ENCODE data around the gene ZNF655. TPM values are rescaled to one million over a fixed set of nuclear protein-coding genes. Genes with fewer than 3 reads are reported as not detected.
"Not testable (repeated sequence)": the region's sequence is repeated elsewhere in the genome, so short reads cannot be mapped to it uniquely, and the experiment has no call there.

Gene ZNF655
- polyA plus RNA-seq, 2 donors, result 56.9 to 80.5 TPM

DNA sequence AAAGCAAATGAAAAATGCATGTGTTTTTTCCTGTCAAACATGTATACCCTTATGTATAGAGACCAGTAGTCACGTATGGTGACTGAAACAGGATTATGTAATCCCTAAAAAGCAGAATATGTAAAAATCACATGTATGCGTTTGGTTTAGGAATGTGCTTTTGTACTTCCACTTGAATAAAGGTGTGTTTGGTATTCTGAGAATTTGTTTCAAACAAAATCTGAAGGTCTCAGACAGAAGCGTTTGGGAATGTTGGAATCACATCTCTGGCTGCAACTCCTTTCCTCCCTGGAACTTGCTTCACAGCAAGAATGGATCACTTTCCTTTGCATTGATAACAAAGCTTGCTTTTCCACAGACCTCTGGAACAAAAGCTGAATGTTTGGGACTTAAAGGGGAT is 17.8 kb downstream of the ZNF655 start:
- Histone ChIP-seq H3K36me3 (ENCODE audit: control insufficient read depth in 2 of 2, insufficient read depth in 2 of 2, low read length in 1 of 2) (peaks cover 0 to 4% of the 10 kb centered on the region in 2 donors), H3K27ac (ENCODE audit: low read depth in 2 of 2, low read length in 1 of 2) (no peak overlapping the region), H3K4me3 (ENCODE audit: low read depth in 1 of 2, low read length in 2 of 2) (no peak overlapping the region), H3K4me1 (ENCODE audit: control insufficient read depth in 2 of 2, insufficient read depth in 2 of 2, low read length in 1 of 2) (peaks cover 0 to 5% of the 10 kb centered on the region in 2 donors), H3K9me3 (ENCODE audit: control insufficient read depth in 2 of 2, insufficient read depth in 1 of 2, low read depth in 1 of 2, low read length in 1 of 2) (no peaks in the 10 kb centered on the region), H3K27me3 (ENCODE audit: control insufficient read depth in 1 of 2, insufficient read depth in 2 of 2, low read length in 2 of 2) (no peaks in the 10 kb centered on the region)
- WGBS, 2 donors, result 71 to 80% methylated on average over 3 of the region's 3 CpGs

DNA sequence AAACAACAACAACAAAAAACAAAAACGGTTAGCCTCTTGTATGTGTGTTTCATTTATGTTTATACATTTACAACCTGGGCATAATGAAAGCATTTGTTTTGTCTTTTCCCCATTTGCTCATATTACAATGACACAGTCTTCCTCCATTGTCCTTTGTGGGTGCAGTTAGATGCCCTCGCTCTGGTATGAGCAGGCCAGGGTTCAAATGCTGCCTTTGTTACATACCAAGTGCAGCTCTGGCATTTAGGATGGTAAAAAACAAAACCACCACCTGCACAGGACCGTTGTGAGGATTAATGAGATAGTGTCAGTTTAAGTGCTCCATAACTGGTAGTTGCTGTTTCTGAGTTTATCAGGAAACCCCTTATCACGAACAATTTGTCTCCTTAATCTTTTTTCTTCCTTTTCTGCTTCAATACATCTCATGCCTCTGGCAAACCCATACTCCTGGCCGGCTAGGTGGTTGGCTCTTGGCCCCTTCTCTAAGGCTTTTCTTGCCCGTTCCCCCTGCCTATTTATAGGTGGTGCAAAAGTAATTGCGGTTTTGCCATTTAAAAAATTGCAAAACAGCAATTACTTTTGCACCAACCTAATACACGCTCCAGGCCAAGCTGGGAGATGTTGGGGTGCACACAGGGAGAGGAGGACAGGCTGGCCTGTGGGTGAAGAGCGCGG is 21.0 kb downstream of the ZNF655 start:
- Histone ChIP-seq H3K27me3 (ENCODE audit: control insufficient read depth in 1 of 2, insufficient read depth in 2 of 2, low read length in 2 of 2) (no peaks in the 10 kb centered on the region), H3K4me1 (ENCODE audit: control insufficient read depth in 2 of 2, insufficient read depth in 2 of 2, low read length in 1 of 2) (peaks cover 0 to 5% of the 10 kb centered on the region in 2 donors), H3K27ac (ENCODE audit: low read depth in 2 of 2, low read length in 1 of 2) (no peak overlapping the region), H3K36me3 (ENCODE audit: control insufficient read depth in 2 of 2, insufficient read depth in 2 of 2, low read length in 1 of 2) (no peaks in the 10 kb centered on the region), H3K9me3 (ENCODE audit: control insufficient read depth in 2 of 2, insufficient read depth in 1 of 2, low read depth in 1 of 2, low read length in 1 of 2) (no peaks in the 10 kb centered on the region), H3K4me3 (ENCODE audit: low read depth in 1 of 2, low read length in 2 of 2) (peak overlapping the region; percentile 58 to 59)
- 41 to 43% methylated on average over 10 of the region's 10 CpGs for WGBS, 2 donors

DNA sequence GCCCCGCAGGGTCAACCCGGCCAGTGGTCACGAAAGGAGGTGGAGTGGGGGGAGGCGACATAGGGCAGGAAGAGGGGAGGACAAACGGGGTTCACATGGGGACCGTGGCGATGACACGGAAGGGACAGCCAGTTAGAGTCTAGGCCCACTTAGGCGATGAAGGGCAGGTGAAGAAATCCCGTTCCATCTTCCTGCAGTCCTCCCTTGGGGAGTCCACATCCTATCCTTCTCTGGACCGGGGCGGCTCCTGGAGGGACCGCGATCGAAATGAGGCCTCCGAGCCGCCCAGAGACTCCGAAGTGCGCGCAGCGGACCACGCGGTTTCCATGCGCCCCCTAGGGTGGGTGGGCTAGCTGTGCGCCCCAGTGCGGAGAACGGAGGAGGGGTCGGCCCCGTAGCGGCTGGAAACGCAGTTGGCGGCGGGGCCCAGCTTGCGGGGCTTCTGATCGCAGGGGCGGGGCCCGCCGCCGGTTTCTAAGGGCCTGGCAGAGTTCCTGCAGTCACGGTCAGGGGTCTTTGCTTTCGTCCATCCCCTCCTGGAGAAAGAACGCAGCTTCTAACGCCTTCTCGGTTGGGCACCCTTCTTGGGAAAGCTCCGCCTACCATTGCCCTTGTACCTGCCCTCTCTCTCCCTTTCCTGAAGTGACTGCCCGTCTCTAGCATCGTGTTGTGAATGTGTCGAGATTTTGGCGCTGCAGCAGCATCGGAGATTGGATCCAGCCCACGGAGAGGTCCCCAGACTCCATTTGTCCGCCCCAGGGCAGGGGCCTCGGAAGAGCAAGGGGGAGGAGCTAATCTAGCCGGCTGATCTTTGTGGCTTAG is 21.7 kb downstream of the ZNF655 start:
- H3K4me1 ChIP-seq (ENCODE audit: control insufficient read depth in 2 of 2, insufficient read depth in 2 of 2, low read length in 1 of 2), result peaks cover 0 to 5% of the 10 kb centered on the region in 2 donors
- no peaks in the 10 kb centered on the region for H3K36me3 ChIP-seq (ENCODE audit: control insufficient read depth in 2 of 2, insufficient read depth in 2 of 2, low read length in 1 of 2)
- H3K4me3 ChIP-seq (ENCODE audit: low read depth in 1 of 2, low read length in 2 of 2), result peak overlapping the region; percentile 58 to 59
- H3K27me3 ChIP-seq (ENCODE audit: control insufficient read depth in 1 of 2, insufficient read depth in 2 of 2, low read length in 2 of 2), result no peaks in the 10 kb centered on the region
- WGBS, 2 donors, result 2 to 3% methylated on average over 42 to 54 of the region's 54 CpGs
- peak overlapping the region in 1 of 2 donors; percentile 36 for H3K27ac ChIP-seq (ENCODE audit: low read depth in 2 of 2, low read length in 1 of 2)
- H3K9me3 ChIP-seq (ENCODE audit: control insufficient read depth in 2 of 2, insufficient read depth in 1 of 2, low read depth in 1 of 2, low read length in 1 of 2), result no peaks in the 10 kb centered on the region

DNA sequence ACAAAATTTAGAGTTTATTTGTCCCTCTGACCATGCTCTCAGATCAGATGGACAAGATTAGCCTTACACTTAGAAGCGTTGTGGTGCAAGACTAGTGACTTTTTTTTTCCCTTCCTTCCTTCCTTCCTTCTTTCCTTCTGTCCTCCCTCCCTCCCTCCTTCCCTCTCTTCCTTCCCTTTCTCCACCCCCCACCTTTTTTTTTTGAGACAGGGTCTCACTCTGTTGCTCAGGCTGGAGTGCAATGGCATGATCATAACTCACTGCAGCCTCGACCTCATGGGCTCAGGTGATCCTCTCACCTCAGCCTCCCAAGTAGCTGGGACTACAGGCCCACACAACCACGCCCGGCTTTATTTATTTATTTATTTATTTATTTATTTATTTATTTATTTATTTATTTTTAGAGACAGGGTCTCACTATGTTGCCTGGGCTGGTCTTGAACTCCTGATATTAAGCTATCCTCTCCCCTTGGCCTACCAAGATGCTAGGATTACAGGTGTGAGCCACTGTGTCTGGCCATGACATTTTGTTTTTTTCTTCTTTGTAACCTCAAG is 22.4 kb downstream of the ZNF655 start:
- H3K9me3 ChIP-seq (ENCODE audit: control insufficient read depth in 2 of 2, insufficient read depth in 1 of 2, low read depth in 1 of 2, low read length in 1 of 2); H3K27me3 ChIP-seq (ENCODE audit: control insufficient read depth in 1 of 2, insufficient read depth in 2 of 2, low read length in 2 of 2); H3K4me1 ChIP-seq (ENCODE audit: control insufficient read depth in 2 of 2, insufficient read depth in 2 of 2, low read length in 1 of 2); H3K36me3 ChIP-seq (ENCODE audit: control insufficient read depth in 2 of 2, insufficient read depth in 2 of 2, low read length in 1 of 2); H3K27ac ChIP-seq (ENCODE audit: low read depth in 2 of 2, low read length in 1 of 2): not testable (repeated sequence)
- WGBS, 2 donors, result 53 to 57% methylated on average over 4 of the region's 4 CpGs
- H3K4me3 ChIP-seq (ENCODE audit: low read depth in 1 of 2, low read length in 2 of 2), result peak overlapping the region in 1 of 2 donors; percentile 58

DNA sequence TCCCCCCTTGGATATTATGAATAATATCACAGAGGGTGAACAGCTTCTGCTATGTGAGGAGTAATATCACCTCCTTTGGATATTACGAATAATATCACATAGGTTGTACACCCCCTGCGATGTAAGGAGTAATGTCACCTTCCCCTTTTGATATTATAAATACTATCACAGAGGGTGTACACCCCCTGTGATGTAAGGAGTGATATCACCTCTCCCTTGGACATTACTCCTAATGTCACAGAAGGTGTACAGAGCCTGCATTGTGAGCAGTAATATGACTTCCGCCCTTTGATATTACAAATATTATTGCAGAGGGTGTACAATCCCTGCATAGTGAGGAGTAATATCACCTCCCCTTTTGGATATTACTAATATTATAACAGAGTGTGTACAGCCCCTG is 30.4 kb downstream of the ZNF655 start:
- Histone ChIP-seq H3K9me3 (ENCODE audit: control insufficient read depth in 2 of 2, insufficient read depth in 1 of 2, low read depth in 1 of 2, low read length in 1 of 2) (no peaks in the 10 kb centered on the region), H3K36me3 (ENCODE audit: control insufficient read depth in 2 of 2, insufficient read depth in 2 of 2, low read length in 1 of 2) (no peaks in the 10 kb centered on the region), H3K4me1 (ENCODE audit: control insufficient read depth in 2 of 2, insufficient read depth in 2 of 2, low read length in 1 of 2) (no peaks in the 10 kb centered on the region), H3K27me3 (ENCODE audit: control insufficient read depth in 1 of 2, insufficient read depth in 2 of 2, low read length in 2 of 2) (no peaks in the 10 kb centered on the region), H3K27ac (ENCODE audit: low read depth in 2 of 2, low read length in 1 of 2) (no peak overlapping the region), H3K4me3 (ENCODE audit: low read depth in 1 of 2, low read length in 2 of 2) (no peak overlapping the region)
- WGBS, 2 donors, result 80 to 85% methylated on average over 3 of the region's 3 CpGs

DNA sequence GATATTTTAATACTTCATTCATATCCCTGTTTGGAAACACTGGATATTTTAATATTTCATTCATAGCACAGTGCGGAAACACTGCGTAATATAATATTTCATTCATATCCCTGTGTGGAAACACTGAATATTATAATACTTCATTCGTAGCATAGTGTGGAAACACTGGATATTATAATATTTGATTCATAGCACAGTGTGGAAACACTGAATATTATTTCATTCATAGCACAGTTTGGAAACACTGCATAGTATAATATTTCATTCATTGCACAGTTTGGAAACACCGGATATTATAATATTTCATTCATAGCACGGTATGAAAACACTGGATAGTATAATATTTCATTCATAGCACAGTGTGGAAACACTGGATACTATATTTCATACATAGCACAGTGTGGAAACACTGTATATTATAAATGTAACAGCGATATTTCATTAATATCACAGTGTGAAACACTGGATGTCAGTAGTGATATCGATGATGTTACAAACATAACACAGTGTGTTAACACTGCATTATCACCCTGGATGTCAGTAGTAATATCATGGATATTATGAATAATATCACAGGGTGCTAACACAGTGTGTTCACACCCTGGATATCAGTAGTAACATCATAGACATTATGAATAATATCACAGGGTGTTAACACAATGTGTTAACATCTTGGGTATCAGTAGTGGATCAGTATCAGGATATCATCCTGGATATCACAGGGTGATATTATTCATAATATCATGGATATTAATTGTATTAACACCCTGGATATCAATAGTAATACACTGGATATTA is 36.7 kb downstream of the ZNF655 start:
- Histone ChIP-seq H3K9me3 (ENCODE audit: control insufficient read depth in 2 of 2, insufficient read depth in 1 of 2, low read depth in 1 of 2, low read length in 1 of 2) (no peaks in the 10 kb centered on the region), H3K4me3 (ENCODE audit: low read depth in 1 of 2, low read length in 2 of 2) (no peak overlapping the region), H3K36me3 (ENCODE audit: control insufficient read depth in 2 of 2, insufficient read depth in 2 of 2, low read length in 1 of 2) (no peaks in the 10 kb centered on the region), H3K27me3 (ENCODE audit: control insufficient read depth in 1 of 2, insufficient read depth in 2 of 2, low read length in 2 of 2) (no peaks in the 10 kb centered on the region), H3K27ac (ENCODE audit: low read depth in 2 of 2, low read length in 1 of 2) (no peak overlapping the region), H3K4me1 (ENCODE audit: control insufficient read depth in 2 of 2, insufficient read depth in 2 of 2, low read length in 1 of 2) (no peaks in the 10 kb centered on the region)
- WGBS, 2 donors, result 81 to 85% methylated on average over 7 of the region's 7 CpGs

DNA sequence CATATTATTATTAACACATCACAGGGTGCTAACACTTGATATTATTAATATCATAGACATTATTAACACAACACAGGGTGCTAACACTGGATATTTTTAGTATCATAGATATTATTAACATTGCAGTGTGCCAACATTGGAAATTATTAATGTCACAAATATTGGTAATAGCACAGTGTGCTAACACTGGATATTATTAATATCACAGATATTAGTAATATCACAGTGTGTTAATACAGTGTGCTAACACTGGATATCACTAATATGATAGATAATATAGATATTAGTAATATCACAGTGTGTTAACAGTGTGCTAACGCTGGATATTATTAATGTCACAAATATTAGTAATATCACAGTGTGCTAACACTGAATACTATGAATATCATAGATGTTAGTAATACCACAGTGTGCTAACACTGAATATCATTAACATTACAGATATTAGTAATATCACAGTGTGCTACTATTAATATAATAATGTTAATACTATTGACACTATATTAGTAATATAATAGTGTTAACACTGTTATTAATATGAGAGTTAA is 38.0 kb downstream of the ZNF655 start:
- Histone ChIP-seq H3K27ac (ENCODE audit: low read depth in 2 of 2, low read length in 1 of 2) (no peak overlapping the region), H3K27me3 (ENCODE audit: control insufficient read depth in 1 of 2, insufficient read depth in 2 of 2, low read length in 2 of 2) (no peaks in the 10 kb centered on the region), H3K36me3 (ENCODE audit: control insufficient read depth in 2 of 2, insufficient read depth in 2 of 2, low read length in 1 of 2) (no peaks in the 10 kb centered on the region), H3K4me1 (ENCODE audit: control insufficient read depth in 2 of 2, insufficient read depth in 2 of 2, low read length in 1 of 2) (no peaks in the 10 kb centered on the region), H3K4me3 (ENCODE audit: low read depth in 1 of 2, low read length in 2 of 2) (no peak overlapping the region), H3K9me3 (ENCODE audit: control insufficient read depth in 2 of 2, insufficient read depth in 1 of 2, low read depth in 1 of 2, low read length in 1 of 2) (no peaks in the 10 kb centered on the region)
- 77 to 88% methylated on average over 1 of the region's 1 CpG for WGBS, 2 donors

DNA sequence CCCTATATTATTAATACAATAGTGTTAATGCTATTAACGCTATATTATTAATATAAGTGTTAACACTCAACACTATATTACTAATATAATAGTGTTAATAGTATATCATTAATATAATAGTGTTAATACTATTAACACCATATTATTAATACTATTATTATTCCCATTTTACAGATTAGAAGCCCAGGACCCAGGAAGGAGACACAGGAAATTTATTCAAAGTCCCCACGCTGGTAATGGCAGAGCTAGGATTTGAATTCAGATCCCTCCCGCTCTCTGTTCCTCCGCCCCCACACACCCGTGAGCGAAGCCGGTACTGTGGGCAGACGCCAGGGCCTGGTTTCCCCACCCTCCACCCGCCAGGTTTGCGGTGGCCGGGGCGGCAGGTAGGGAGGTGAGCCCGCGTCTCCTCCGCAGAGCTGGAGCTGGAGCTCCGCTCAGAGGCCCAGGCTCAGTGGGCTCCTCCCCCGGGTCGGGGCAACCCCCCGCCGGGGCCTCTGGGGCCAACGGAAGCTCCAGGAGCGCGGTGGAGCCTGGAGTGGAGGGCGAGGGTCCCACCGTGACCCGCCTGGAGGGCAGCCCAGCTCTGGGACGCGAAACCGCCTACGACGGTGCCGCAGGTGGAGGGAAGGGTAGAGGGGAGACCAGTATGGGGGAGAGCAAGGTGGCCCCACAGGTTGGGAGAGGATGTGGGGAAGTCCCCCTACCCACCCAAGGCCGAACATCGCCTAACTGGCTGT is 39.5 kb downstream of the ZNF655 start, which contains the start of gene TMEM225B:
Gene TMEM225B, plus strand, starts transcription at position 506 of the 740 bp plus-strand sequence. CDS start 6,122 bp downstream, outside the sequence.
- 66 to 70% methylated on average over 34 of the region's 34 CpGs for WGBS, 2 donors
- H3K27me3 ChIP-seq (ENCODE audit: control insufficient read depth in 1 of 2, insufficient read depth in 2 of 2, low read length in 2 of 2), result no peaks in the 10 kb centered on the region

More for the DNA sequence above, 39.5 kb downstream of the ZNF655 start, which contains the start of gene TMEM225B:
- H3K27ac ChIP-seq (ENCODE audit: low read depth in 2 of 2, low read length in 1 of 2), result no peak within 1 kb of the TSS
- no peak within 1 kb of the TSS for H3K4me3 ChIP-seq (ENCODE audit: low read depth in 1 of 2, low read length in 2 of 2)
- H3K4me1 ChIP-seq (ENCODE audit: control insufficient read depth in 2 of 2, insufficient read depth in 2 of 2, low read length in 1 of 2), result no peaks in the 10 kb centered on the region
- no peaks in the 10 kb centered on the region for H3K36me3 ChIP-seq (ENCODE audit: control insufficient read depth in 2 of 2, insufficient read depth in 2 of 2, low read length in 1 of 2)
- no peaks in the 10 kb centered on the region for H3K9me3 ChIP-seq (ENCODE audit: control insufficient read depth in 2 of 2, insufficient read depth in 1 of 2, low read depth in 1 of 2, low read length in 1 of 2)

All from esophagus (tissue), 2 donors.